GM12891 (cell line): ENCODE measurements around the gene MIER2.
"Not testable (repeated sequence)": the region's sequence is repeated elsewhere in the genome, so short reads cannot be mapped to it uniquely, and the experiment has no call there.

Experiments
- DNase-seq: peaks from one replicate; pipeline ENCODE4 v3.0.0; 2011; ENCODE audit warnings: low spot score; ENCODE audit not compliant: insufficient read length
- FAIRE-seq: peaks from 2 replicates; lab custom pipeline; 2011; peaks lifted over from hg19 to GRCh38; lab: Jason Lieb, UNC
- PAX5 ChIP-seq: IDR thresholded peaks from 2 replicates; pipeline ENCODE4 v1.6.1; 2011; ENCODE audit warnings: low read length, moderate library complexity, mild to moderate bottlenecking; ENCODE audit not compliant: insufficient read depth, severe bottlenecking
- POLR2A ChIP-seq: IDR thresholded peaks from 2 replicates; pipeline ENCODE4 v1.6.1; 2011; ENCODE audit warnings: low read depth, low read length, control low read depth
- POLR2AphosphoS5 ChIP-seq: IDR thresholded peaks from 2 replicates; pipeline ENCODE4 v1.6.1; 2011; ENCODE audit warnings: low read depth, low read length, control low read depth
- POU2F2 ChIP-seq: IDR thresholded peaks from 2 replicates; pipeline ENCODE4 v1.6.1; 2011; ENCODE audit warnings: low read depth, mild to moderate bottlenecking, control low read depth, low read length, moderate library complexity
- SPI1 ChIP-seq: IDR thresholded peaks from 2 replicates; pipeline ENCODE4 v1.6.1; 2011; ENCODE audit warnings: low read depth, low read length, control low read depth
- TAF1 ChIP-seq: IDR thresholded peaks from 2 replicates; pipeline ENCODE4 v1.6.1; 2011; ENCODE audit warnings: low read depth, low read length, control low read depth

MIER2 gene

DNA sequence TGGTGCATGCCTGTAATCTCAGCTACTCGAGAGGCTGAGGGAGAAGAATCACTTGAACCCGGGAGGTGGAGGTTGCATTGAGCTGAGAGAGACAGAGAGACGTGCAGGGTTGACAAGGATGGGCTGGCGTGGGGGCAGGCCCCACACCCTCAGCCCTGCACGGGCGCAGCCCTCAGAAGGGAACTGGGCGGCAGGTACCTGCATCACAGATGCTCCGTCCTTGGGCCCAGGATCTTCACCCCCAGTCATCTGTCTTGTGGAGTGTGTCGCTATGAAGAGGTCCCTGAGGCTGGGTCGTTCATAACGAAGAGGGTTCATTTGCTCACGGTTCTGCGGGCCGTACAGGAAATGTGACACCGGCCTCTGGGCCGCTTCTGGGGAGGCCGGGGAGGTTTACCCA is 44.1 kb upstream of the MIER2 start:
- no peak for TF ChIP-seq SPI1
- TF ChIP-seq POLR2AphosphoS5, result no peak
- TF ChIP-seq TAF1, result no peak
- no peak for TF ChIP-seq POU2F2
- TF ChIP-seq PAX5, result no peak
- no peak for TF ChIP-seq POLR2A
- DNase-seq, result no peak
- no peak for FAIRE-seq

DNA sequence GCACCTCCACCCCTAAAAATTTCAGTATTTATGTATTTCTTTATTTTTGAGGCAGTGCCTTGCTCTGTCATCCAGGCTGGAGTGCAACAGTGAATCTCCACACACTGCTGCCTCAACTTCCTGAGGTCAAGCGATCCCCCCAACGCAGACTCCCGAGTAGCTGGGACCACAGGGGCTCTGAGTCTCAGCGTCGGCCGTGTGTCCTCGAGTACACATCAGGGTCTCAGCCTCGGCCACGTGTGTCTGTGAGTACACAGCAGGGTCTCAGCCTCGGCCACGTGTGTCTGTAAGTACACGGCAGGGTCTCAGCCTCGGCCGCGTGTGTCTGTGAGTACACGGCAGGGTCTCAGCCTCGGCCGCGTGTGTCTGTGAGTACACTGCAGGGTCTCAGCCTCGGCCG is 43.2 kb upstream of the MIER2 start:
- TF ChIP-seq POLR2AphosphoS5 (no peak), POLR2A (no peak), TAF1 (no peak), POU2F2 (no peak), SPI1 (no peak)
- FAIRE-seq (no peak), DNase-seq (no peak)

DNA sequence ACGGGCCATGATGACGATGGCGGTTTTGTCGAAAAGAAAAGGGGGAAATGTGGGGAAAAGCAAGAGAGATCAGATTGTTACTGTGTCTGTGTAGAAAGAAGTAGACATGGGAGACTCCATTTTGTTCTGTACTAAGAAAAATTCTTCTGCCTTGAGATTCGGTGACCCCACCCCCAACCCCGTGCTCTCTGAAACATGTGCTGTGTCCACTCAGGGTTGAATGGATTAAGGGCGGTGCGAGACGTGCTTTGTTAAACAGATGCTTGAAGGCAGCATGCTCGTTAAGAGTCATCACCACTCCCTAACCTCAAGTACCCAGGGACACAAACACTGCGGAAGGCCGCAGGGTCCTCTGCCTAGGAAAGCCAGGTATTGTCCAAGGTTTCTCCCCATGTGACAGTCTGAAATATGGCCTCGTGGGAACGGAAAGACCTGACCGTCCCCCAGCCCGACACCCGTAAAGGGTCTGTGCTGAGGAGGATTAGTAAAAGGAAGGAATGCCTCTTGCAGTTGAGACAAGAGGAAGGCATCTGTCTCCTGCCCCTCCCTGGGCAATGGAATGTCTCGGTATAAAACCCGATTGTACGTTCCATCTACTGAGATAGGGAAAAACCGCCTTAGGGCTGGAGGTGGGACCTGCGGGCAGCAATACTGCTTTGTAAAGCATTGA is 42.2 kb upstream of the MIER2 start:
- not testable (repeated sequence) for DNase-seq, FAIRE-seq

DNA sequence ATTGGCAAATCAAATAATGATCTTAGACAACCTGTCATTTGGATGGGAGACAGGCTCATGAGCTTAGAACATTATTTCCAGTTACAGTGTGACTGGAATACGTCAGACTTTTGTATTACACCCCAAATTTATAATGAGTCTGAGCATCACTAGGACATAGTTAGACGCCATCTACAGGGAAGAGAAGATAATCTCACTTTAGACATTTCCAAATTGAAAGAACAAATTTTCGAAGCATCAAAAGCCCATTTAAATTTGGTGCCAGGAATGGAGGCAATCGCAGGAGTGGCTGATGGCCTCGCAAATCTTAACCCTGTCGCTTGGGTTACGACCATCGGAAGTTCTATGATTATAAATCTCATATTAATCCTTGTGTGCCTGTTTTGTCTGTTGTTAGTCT is 41.6 kb upstream of the MIER2 start:
- FAIRE-seq, DNase-seq: not testable (repeated sequence)

DNA sequence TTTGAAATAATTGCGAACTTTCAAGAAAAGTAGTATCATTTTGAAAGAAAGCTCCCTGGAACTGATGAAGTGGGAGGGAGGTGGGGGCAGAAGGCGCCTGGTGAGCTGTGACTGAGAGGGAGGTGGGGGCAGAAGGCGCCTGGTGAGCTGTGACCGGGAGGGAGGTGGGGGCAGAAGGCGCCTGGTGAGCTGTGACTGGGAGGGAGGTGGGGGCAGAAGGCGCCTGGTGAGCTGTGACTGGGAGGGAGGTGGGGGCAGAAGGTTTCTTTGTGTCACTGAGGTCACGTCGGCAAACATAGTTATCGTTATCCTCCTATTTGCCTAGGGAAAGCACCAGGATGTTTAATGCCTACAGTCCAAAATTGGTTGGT is 40.2 kb upstream of the MIER2 start:
- FAIRE-seq (no peak), DNase-seq (no peak)
- TF ChIP-seq PAX5 (no peak), POLR2A (no peak), TAF1 (no peak), POU2F2 (no peak), POLR2AphosphoS5 (no peak), SPI1 (no peak)

DNA sequence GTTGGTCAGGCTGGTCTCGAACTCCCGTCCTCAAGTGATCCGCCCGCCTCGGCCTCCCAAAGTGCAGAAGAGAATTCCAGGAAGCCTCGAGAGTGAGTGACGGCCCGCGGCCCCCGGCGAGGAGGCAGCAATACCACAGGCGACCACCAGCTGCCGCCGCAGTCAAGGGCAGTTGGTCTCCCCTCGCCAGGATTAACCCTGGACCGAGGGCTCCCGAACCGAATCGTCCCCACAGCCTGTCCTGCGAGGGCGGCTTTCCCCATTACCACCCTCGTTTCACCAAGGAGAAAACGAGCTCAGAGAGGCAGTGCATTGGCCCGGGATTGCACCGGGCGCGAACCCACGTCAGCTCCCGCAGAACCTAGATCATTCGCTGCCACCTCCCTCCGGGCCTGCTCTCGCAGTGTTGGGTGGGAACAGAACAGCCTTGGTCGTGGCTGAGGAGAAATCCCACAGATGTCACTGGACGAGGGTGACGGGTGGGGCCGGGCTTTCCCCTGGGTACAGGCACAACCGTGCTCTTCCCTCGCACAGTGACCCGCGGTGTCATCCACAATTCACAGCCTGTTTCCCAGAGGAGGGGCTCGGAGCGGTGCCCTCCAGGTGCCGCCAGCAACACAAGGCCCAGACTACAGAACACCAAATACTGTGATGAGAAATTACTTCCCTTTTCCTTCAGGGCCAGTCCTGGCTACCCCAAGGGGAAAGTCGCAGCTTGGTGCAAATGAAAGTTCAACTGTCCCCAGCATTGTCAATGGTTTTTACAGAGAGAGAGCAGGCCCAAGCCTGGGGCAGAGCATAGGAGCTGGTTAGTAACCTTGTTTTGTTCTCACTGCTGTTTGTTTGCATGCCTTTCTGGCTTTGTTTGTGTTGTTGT is 39.6 kb upstream of the MIER2 start:
- no peak for DNase-seq
- TF ChIP-seq PAX5 (no peak), SPI1 (no peak), POLR2AphosphoS5 (no peak), POU2F2 (no peak), TAF1 (no peak), POLR2A (no peak)
- no peak for FAIRE-seq

DNA sequence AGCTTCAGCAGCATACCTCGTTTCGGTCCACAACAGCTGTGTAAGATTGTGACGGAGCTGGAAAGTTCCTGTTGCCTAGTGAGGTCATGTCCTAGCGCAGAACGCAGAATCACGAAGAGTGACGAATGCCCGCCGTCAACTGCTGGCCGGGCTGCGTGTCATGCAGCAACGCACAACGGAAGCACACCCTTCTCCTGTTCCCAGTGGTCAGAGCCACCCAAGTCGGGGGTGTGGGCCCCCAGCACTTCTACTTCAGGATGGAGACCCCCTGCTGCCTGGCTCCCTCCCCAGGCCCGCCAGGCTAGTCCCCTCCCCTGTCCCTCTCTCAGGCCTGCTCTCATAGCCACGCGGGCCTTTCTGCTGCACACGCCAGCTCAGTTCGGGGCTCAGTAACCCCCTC is 38.4 kb upstream of the MIER2 start:
- TF ChIP-seq SPI1 (no peak), POLR2AphosphoS5 (no peak), PAX5 (no peak), POU2F2 (no peak)
- FAIRE-seq (no peak), DNase-seq (no peak)

DNA sequence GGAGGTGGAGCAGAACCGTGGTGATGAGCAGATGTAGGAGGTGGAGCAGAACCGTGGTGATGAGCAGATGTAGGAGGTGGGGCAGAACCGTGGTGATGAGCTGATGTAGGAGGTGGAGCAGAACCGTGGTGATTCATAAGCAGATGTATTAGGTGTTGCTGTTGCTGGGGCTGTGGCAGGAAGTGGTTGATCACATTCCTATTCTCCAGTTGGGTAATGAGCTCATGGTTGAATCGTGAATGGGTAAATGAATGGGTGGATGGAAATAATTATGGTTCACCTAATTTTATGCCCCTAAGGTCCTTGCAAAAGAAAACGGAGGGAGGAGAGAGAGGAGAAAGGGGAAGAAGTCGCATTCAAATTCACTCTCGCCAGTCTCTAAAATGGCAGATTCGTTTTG is 38.0 kb upstream of the MIER2 start:
- TF ChIP-seq SPI1, result 0 out of 2 replicates have a peak, but pooled peaks have one; percentile 4
- peak; percentile 64 for FAIRE-seq
- DNase-seq, result not testable (repeated sequence)

DNA sequence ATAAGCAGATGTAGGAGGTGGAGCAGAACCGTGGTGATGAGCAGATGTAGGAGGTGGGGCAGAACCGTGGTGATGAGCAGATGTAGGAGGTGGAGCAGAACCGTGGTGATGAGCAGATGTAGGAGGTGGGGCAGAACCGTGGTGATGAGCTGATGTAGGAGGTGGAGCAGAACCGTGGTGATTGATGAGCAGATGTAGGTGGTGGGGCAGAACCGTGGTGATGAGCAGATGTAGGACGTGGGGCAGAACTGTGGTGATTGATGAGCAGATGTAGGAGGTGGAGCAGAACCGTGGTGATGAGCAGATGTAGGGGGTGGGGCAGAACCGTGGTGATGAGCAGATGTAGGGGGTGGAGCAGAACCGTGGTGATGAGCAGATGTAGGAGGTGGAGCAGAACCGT is 37.3 kb upstream of the MIER2 start:
- not testable (repeated sequence) for FAIRE-seq, DNase-seq

DNA sequence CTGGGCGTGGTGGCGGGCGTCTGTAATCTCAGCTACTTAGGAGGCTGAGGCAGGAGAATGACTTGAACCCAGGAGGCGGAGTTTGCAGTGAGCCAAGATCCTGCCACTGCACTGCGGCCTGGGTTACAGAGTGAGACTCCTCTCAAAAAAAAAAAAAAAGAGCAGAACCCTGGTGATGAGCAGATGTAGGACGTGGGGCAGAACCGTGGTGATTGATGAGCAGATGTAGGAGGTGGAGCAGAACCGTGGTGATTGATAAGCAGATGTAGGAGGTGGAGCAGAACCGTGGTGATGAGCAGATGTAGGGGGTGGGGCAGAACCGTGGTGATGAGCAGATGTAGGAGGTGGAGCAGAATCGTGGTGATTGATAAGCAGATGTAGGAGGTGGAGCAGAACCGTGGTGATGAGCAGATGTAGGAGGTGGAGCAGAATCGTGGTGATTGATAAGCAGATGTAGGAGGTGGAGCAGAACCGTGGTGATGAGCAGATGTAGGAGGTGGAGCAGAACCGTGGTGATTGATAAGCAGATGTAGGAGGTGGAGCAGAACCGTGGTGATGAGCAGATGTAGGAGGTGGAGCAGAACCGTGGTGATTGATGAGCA is 36.1 kb upstream of the MIER2 start:
- not testable (repeated sequence) for DNase-seq

DNA sequence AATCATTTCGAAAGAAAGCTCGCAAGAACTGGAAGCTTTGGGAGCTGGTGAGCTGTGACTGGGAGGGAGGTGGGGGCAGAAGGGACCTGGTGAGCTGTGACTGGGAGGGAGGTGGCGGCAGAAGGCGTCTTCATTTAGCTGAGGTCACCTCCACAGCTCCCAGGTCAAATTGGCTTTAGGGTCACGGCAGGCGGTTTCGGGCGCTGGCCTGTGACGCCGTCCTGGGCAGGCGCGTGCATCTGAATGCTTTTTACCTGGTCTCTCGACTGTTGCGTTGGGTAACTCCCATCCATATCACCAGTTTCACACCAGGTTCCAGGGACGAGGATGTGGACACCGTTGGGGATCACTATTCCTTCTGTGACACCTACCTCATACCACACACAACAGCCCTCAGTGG is 35.2 kb upstream of the MIER2 start:
- TF ChIP-seq POLR2AphosphoS5, result no peak
- TF ChIP-seq PAX5, result no peak
- TF ChIP-seq POU2F2, result no peak
- FAIRE-seq (no peak), DNase-seq (no peak)

More for the DNA sequence above, 36.1 kb upstream of the MIER2 start:
- not testable (repeated sequence) for FAIRE-seq
